ENCODE results near the gene DLK2. TPM values are rescaled to one million over a fixed set of nuclear protein-coding genes. Genes with fewer than 3 reads are reported as not detected.
A peak's percentile ranks its signal among the peaks of the same experiment; 100 is the strongest.

Gene DLK2
- total RNA-seq, 2 donors from 2014 or later: not detected

DNA sequence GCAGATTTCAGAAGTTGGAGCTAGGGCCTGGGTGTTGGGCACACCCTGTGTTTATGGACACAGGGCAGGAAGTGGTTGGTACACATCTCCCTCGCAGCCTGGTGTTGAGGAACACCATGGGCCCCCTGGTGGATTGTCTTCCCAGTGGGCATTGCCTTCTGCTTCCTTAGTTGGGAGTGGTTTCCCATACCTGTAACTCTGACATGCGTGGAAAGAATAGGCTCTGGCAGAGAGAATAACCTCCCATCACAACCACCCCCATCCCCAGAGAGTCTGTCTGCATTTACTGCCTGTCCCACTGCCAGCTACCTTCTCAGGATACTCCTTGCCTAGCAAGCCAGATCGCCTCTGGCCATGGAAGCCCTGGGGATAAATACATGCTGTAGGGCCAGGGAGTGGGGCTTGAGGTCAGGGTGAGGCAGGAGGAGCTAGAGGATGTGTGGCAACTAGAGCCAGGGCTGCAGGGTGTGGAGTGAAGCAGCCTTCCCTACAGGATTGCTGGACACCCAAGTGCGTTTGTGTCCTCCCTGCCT is 40.1 kb upstream of the DLK2 start:
- peaks cover 24% of the 10 kb centered on the region for H3K36me3 Mint-ChIP-seq (ENCODE audit: low read depth)
- peaks cover 32% of the 10 kb centered on the region for H3K36me3 ChIP-seq (ENCODE audit: control insufficient read depth, insufficient read depth, low read length)
- WGBS, 2 experiments (ENCODE audit: insufficient coverage in 1 of 2, insufficient read length in 1 of 2): 95% methylated on average over 4 of the region's 4 CpGs; no CpG with 5 or more reads in 1 of the 2 experiments
- DNase-seq: peak; percentile 51
- no peak overlapping the region for H3K27ac ChIP-seq (ENCODE audit: low read depth, low read length)
- TF ChIP-seq, protein P1, sequence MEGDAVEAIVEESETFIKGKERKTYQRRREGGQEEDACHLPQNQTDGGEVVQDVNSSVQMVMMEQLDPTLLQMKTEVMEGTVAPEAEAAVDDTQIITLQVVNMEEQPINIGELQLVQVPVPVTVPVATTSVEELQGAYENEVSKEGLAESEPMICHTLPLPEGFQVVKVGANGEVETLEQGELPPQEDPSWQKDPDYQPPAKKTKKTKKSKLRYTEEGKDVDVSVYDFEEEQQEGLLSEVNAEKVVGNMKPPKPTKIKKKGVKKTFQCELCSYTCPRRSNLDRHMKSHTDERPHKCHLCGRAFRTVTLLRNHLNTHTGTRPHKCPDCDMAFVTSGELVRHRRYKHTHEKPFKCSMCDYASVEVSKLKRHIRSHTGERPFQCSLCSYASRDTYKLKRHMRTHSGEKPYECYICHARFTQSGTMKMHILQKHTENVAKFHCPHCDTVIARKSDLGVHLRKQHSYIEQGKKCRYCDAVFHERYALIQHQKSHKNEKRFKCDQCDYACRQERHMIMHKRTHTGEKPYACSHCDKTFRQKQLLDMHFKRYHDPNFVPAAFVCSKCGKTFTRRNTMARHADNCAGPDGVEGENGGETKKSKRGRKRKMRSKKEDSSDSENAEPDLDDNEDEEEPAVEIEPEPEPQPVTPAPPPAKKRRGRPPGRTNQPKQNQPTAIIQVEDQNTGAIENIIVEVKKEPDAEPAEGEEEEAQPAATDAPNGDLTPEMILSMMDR (conservative IDR thresholded peaks at IDR 0.05): peak; percentile 44
- H3K4me3 Mint-ChIP-seq: no peak overlapping the region
- H3K9me3 ChIP-seq (ENCODE audit: control insufficient read depth, low read length): no peaks in the 10 kb centered on the region
- H3K4me3 ChIP-seq (ENCODE audit: low read length): no peak overlapping the region
- peak overlapping the region; percentile 78 for H3K27ac Mint-ChIP-seq
- H3K9me3 Mint-ChIP-seq: no peaks in the 10 kb centered on the region
- no peaks in the 10 kb centered on the region for H3K4me1 ChIP-seq (ENCODE audit: control insufficient read depth, insufficient read depth, low read length)
- no peaks in the 10 kb centered on the region for H3K27me3 Mint-ChIP-seq (ENCODE audit: insufficient read depth)
- H3K27me3 ChIP-seq (ENCODE audit: control insufficient read depth, insufficient read depth, low read length, poor library complexity, severe bottlenecking): no peaks in the 10 kb centered on the region
- no peak overlapping the region for H3K9ac ChIP-seq (ENCODE audit: extremely low read depth, low read length, poor library complexity, severe bottlenecking)
- H3K4me1 Mint-ChIP-seq: peaks cover 17% of the 10 kb centered on the region

DNA sequence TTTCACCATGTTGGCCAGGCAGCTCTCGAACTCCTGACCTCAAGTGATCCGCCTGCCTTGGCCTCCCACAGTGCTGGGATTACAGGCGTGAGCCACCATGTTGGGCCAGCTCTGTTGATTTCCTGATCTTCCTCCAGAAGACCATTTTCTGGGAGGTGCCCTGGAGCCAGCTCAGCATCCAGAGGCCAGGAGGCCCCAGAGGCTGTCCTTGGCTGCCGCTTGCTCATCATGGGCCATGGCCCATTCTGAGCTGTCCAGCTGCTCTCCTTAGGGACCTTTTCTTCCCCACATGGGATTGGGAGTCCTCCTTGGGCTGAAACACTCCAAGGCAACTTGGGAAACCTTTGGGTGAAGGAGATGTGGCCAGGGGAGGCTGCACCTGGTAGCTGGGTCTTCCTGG is 39.4 kb upstream of the DLK2 start:
- no peak overlapping the region for H3K27ac ChIP-seq (ENCODE audit: low read depth, low read length)
- no peak overlapping the region for H3K9ac ChIP-seq (ENCODE audit: extremely low read depth, low read length, poor library complexity, severe bottlenecking)
- Mint-ChIP-seq H3K27ac (no peak overlapping the region), H3K4me3 (no peak overlapping the region), H3K4me1 (peaks cover 17% of the 10 kb centered on the region), H3K27me3 (ENCODE audit: insufficient read depth) (no peaks in the 10 kb centered on the region), H3K9me3 (no peaks in the 10 kb centered on the region), H3K36me3 (ENCODE audit: low read depth) (peaks cover 22% of the 10 kb centered on the region)
- H3K4me3 ChIP-seq (ENCODE audit: low read length): no peak overlapping the region
- TF ChIP-seq, protein P1 (conservative IDR thresholded peaks at IDR 0.05): no peak
- H3K9me3 ChIP-seq (ENCODE audit: control insufficient read depth, low read length): no peaks in the 10 kb centered on the region
- 93 to 96% methylated on average over 3 to 4 of the region's 4 CpGs for WGBS, 2 experiments (ENCODE audit: insufficient coverage in 1 of 2, insufficient read length in 1 of 2)
- no peak for DNase-seq
- no peaks in the 10 kb centered on the region for H3K27me3 ChIP-seq (ENCODE audit: control insufficient read depth, insufficient read depth, low read length, poor library complexity, severe bottlenecking)
- peaks cover 25% of the 10 kb centered on the region for H3K36me3 ChIP-seq (ENCODE audit: control insufficient read depth, insufficient read depth, low read length)
- no peaks in the 10 kb centered on the region for H3K4me1 ChIP-seq (ENCODE audit: control insufficient read depth, insufficient read depth, low read length)

DNA sequence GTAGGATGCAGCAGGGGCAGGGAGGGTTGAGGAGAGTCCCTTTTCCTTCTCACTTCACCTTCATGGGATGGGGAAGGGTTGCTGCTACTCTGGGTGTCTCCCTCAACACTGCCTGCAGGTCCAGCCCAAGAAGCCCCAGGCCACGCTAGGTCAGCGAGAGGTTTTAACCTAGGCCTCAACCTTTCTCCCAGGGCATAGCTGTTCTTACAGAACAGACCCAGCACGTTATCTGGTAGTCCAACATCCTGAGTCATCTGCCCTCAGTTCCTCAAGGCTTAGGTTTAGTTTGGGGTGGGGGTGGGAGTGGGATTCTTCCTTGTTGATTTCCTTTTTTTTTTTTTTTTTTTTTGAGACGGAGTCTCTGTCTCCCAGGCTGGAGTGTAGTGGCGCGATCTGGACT is 39.0 kb upstream of the DLK2 start:
- H3K36me3 Mint-ChIP-seq (ENCODE audit: low read depth): peaks cover 17% of the 10 kb centered on the region
- WGBS, 2 experiments (ENCODE audit: insufficient coverage in 1 of 2, insufficient read length in 1 of 2): 95 to 100% methylated on average over 3 to 6 of the region's 6 CpGs
- no peaks in the 10 kb centered on the region for H3K27me3 Mint-ChIP-seq (ENCODE audit: insufficient read depth)
- H3K36me3 ChIP-seq (ENCODE audit: control insufficient read depth, insufficient read depth, low read length): peaks cover 21% of the 10 kb centered on the region
- no peak overlapping the region for H3K27ac ChIP-seq (ENCODE audit: low read depth, low read length)
- H3K4me1 ChIP-seq (ENCODE audit: control insufficient read depth, insufficient read depth, low read length): no peaks in the 10 kb centered on the region
- no peaks in the 10 kb centered on the region for H3K9me3 Mint-ChIP-seq
- H3K4me1 Mint-ChIP-seq: peaks cover 17% of the 10 kb centered on the region
- no peak for DNase-seq
- H3K27me3 ChIP-seq (ENCODE audit: control insufficient read depth, insufficient read depth, low read length, poor library complexity, severe bottlenecking): no peaks in the 10 kb centered on the region
- H3K9ac ChIP-seq (ENCODE audit: extremely low read depth, low read length, poor library complexity, severe bottlenecking): no peak overlapping the region
- no peak overlapping the region for H3K4me3 ChIP-seq (ENCODE audit: low read length)
- no peak overlapping the region for H3K27ac Mint-ChIP-seq
- no peaks in the 10 kb centered on the region for H3K9me3 ChIP-seq (ENCODE audit: control insufficient read depth, low read length)
- no peak overlapping the region for H3K4me3 Mint-ChIP-seq
- TF ChIP-seq, protein P1 (conservative IDR thresholded peaks at IDR 0.05): no peak
